GM19239 (cell line): ENCODE data around the gene ACOX3.
A peak's percentile ranks its signal among the peaks of the same experiment; 100 is the strongest.
"Not testable (repeated sequence)": the region's sequence is repeated elsewhere in the genome, so short reads cannot be mapped to it uniquely, and the experiment has no call there.

Experiments
- DNase-seq: peaks from one replicate; pipeline ENCODE4 v3.0.0; 2011; ENCODE audit warnings: low spot score; ENCODE audit not compliant: insufficient read length
- FAIRE-seq: peaks from 2 replicates; lab custom pipeline; 2011; peaks lifted over from hg19 to GRCh38; lab: Jason Lieb, UNC

Gene ACOX3

DNA sequence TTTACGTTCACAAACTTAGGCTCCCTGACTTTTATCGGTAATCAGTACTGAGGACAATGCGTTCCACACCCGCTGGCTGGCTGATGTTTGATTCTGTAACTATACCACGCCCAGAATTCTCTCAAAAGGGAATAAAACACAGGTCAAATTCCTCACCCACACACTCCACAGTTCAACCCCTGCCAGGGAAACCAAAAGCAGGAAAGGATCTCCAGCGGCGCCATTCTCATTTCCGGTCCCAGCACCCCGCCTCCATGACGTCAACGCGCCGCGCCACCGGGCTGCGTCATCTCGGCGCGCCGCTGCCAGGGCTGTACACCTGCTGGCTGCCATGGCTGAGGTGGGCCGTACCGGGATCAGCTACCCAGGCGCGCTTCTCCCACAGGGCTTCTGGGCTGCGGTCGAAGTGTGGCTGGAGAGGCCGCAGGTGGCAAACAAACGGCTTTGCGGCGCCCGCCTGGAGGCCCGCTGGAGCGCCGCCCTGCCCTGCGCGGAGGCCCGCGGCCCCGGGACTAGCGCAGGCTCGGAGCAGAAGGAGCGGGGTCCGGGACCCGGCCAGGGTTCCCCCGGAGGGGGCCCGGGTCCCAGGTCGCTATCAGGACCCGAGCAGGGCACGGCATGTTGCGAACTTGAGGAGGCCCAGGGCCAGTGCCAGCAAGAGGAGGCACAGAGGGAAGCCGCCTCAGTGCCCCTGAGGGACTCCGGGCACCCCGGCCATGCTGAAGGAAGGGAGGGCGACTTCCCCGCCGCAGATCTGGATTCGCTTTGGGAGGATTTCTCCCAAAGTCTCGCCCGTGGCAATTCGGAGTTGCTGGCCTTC is at the start of gene ACOX3, which contains the start of gene TRMT44:
ACOX3 (minus strand) TSS at position 232 of the 820 bp plus-strand sequence. CDS start 24,202 bp downstream, outside the sequence.
TRMT44 (plus strand) TSS at position 286 of the 820 bp plus-strand sequence; CDS start at position 332, 46 bp downstream.
- FAIRE-seq = no peak
- DNase-seq = peak; percentile 78

DNA sequence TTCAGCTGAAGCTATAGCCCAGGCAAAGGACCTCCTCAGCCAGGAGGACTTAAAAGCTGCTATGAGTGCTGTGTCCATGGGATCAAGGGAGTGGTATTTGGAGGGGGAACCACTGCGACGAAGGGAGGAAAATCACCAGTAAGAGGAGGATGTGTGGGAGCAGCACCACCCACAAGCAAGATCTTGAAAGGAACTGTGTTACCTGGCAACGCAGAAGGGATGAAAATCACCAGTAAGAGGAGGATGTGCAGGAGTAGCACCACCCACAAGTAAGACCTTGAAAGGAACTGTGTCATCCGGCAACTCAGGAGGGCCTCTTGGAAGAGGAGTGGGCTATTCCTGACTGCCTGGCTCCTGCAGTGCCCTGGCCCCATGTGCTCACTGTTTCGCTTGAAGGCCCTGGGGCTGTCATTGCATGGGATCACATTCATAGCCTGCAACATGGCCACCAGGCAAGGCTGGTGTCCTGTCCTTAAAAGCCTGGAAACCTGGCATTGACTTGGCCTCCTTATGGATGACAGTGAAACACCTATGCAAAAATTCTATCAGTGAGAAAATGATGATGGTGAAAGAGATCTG is 48.4 kb upstream of the ACOX3 start:
- FAIRE-seq (no peak), DNase-seq (no peak)

DNA sequence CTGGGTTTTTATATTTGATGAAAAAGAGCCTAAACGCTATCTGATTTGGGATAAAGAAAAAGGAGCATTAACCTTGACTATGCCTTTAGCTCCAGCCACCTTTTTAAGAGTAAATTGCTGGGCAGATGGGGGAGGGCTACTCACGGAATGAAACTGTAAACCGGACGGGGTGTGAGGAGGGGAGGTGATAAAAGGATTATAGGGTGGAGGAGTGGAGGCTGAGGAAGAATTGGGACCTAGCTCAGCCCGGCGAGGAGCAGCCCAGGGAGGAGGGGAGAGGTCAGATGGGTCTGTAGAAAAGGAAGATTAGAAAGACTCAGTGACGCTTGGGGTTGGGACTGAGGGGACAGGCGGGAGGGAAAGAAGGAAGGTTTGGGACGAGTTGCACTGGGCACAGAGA is 46.1 kb upstream of the ACOX3 start:
- not testable (repeated sequence) for FAIRE-seq, DNase-seq

DNA sequence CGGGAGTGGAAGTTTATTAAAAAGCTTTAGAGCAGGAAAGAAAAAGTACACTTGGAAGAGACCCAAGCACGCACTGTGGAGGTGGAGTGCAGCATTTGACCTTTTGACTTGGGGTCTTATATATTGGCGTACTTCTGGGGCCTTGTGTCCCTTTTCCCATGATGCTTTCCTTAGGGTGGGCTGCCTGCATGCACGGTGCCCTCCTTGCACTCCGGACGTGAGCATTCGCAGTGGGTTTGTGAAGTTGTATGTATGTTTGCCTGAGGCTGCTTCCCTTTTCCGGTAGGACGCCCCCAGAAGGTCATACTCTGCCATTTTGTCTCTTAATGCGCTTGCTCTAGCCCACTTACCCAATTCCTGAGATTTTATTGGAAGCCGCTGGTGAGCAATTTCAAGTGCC is 39.7 kb upstream of the ACOX3 start:
- DNase-seq (no peak), FAIRE-seq (no peak)

DNA sequence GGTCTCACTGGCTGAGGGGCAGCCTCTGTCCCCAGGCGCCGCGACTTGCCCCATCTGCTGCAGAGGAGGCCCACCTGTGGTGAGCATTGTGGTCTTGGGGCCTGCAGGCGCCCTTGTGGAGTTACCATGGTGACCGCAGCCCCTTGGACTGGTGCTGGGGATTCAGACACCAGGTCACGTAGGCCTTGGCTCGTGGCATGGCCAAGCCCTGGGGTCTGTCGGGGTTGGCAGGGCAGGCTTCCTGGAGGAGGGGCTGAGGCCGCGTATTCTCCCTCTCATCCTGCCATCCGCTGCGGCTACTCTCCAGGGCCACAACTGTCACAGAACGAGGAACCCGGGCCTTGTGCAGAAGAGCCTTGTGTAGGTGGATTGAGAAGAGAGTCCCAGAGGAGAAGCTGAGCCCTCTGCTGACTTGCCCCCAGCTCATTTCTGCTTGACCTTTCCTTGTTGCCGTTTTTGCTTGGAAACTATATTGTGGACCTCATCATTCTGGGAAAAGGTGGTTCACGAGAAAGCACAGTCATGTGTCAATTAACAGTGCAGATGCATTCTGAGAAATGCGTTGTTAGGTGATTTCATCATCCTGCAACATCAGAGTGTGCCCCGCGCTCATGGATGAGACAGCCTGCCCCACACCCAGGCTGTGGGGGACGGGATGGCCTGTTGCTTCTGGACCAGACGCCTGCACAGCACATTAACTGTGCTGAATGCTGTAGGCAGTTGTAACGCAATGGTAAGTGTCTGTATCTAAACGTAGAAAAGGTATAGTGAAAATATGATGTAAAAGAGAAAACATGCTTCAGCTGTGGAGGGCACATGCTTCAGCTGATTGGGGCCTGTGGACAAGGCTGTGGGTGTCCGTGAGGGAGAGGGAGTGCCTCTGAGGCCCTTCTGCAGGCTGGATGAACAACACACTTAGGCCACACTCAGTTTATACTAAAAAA is 38.5 kb upstream of the ACOX3 start:
- FAIRE-seq (no peak), DNase-seq (no peak)

DNA sequence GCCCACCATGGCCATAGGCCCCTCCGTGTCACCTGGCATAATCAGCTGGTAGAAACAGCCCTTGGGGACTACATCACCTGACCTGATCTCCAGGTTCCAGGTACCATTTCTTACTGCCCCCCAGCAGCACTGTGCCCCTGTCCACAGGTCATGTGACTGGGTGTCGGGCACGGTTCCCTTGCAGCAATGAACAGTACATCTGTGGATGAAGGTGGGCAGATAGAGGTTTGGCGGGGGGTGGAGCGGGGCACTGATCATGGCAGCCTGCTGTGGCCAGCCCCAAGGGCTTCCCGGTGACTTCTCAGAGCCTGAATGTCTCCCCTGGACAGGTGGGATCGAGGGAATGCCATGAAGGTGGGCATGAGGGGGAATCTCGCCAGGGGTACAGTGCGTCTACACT is 37.8 kb upstream of the ACOX3 start:
- FAIRE-seq (no peak), DNase-seq (no peak)

DNA sequence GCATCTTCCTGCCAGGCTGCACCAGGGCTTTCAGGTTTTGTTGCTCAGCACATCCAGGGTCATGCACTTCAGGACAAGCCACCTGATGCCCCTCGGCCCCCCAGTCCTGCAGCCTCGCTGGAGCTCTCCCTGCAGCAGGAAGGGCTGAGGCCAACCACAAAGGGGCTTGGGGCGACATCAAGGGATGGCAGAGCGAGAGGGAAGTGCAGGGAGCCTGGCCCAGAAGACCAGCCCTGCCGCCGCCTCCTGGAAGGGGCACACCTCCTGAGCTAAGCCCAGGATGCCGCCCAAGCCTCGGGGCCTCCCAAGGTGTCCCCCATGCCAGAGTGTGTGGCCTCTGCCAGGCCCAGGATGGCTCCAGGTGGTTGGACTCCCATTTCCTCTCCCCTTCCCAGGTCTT is 37.2 kb upstream of the ACOX3 start:
- DNase-seq (no peak), FAIRE-seq (no peak)

DNA sequence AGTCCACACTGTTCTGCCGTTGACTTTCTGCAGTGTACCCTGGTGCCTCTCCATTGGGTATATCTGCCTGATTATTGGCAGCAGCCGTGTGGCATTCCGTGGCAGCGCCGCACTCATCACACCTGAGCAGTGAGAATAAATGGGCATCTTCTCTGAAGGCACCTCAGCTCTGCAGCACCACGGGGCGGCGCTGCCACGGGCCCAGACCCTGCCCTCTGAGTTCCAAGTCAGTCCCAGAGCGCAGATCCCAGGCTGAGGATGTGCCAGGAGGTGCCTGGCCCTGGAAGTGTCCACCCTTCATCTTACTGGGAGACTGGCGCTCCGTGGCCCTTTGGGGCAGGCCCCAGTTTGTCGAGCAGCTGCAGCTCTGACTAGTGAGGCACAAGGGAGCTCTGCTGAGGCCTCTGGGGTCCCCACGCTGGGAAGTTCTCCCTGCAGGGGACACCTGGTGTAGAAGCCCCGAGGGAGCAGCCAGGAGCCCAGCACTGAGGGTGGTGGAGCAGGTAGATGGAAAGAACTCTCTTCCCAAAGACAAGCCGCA is 36.6 kb upstream of the ACOX3 start:
- DNase-seq (no peak), FAIRE-seq (no peak)

DNA sequence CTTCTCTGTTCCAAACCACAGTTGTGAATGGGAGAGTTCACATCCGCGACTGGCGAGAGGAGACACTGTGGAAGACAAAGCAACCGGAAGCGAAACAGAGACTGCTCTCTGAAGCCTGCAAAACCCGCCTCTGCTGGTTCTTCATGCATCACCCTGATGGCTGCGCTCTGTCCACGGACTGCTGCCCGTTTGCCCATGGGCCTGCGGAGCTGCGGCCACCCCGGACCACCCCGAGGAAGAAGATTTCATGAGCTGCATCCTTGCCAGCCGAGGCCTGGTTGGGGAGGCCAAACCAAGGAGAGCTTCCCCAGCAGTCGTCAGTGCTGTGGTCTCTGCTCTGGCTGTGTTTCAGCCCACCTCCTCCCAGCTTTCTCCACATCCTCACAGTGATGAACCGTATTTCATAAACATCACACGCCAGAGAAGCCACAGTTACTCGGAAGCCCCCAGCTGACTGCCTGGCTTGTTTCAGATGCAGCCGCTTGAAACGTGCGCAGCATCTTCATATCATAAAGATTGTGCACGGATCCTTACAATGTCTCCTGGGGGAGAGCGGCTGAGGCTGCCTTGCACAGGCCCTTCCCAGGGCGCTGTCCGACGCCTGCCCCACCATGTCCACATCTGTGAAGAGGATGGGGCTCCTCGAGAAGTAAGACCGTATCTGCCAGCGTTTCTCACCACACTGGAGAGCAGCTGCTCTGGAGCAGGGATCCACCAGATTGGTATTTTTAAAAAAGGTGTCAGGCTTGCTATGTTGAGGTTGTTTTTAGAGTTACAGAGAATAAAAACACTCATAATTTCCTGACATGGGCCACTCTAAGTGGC is 35.4 kb upstream of the ACOX3 start:
- no peak for DNase-seq
- no peak for FAIRE-seq

DNA sequence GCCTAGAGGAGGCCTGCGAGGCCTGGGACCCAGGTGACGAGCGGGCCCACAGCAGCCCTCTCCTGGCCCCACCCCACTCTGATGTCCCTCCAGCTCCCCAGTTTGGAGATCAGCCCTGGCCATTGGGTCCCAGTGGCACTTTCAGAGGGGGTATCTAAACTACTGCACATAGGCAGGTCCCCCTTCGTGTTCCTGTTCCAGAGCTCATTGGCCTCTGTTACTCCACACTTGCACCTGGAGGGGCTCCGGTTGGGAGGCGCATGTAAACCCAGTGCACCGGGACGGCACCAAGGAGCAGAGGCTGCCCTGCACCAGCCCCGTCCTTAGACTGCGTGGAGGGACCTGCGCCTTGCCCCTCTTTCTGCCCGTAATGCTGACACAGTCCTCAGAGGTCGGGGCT is 34.3 kb upstream of the ACOX3 start:
- DNase-seq (no peak), FAIRE-seq (no peak)

DNA sequence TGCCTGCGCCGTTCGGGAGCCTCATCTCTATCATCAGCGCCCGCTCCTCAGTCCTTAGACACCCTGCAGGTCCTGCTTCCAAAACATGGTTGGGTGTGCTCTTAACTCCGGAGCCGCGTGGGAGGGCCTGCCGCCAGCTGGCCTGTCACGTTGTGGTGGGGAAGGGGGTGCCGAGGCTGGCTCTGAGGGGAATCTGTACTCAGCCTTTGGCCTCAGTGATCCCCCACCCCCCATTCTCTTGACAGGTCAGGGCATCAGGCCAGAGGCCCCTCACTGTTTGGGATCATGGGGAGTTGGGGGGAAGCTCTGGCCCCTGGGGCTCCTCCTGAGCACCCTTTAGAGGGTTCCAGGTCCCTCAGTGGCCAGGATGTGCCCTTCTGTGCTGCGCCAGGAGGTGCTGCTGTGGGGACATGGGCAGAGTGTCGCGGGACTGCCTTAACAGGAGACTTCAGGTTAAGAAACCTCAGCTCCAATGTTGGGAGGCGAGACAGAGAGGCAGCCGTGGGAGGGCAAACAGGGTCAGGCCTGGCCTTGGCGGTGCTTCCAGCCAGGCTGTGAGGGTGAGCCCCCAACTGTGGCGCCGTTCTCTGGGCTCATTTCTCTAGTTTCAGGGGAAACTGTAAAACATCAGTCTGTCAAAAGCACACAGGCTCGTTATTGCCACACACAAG is 33.5 kb upstream of the ACOX3 start:
- no peak for FAIRE-seq
- no peak for DNase-seq

DNA sequence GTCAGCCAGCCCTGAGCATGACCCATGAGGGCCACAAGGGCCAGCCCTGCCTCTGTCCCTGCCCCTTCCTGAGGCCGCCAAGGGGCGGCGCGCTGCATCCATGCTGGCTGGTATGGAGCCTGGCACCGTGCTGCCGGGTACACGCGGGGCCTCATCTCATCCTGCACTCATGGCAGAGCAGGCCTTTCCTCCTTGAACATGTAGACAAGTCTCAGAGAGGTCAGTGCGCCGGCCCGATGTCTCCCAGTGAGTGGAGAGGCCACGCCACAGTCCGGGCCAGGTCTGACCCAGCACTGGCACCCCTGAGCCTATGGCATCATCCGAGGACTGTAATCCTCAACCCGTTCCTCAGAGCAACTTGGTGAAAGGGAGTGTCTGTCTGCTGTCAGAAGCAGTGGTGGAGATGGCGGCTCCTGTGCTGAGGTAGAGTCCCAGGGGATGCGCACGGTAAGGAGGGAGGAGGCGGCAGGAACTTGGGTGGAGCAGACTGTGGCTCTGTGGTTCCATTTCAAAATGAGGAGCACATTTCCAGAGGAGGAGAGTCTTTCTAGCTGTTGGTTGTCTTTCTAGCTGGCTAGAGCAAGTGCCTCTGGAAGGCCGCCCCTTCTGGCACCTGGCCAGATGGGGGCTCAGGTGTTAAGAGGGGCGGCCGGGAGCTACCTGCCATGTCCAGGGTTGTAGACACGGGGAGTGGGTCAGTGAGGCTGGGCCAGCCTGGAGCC is 32.8 kb upstream of the ACOX3 start:
- DNase-seq = no peak
- no peak for FAIRE-seq

DNA sequence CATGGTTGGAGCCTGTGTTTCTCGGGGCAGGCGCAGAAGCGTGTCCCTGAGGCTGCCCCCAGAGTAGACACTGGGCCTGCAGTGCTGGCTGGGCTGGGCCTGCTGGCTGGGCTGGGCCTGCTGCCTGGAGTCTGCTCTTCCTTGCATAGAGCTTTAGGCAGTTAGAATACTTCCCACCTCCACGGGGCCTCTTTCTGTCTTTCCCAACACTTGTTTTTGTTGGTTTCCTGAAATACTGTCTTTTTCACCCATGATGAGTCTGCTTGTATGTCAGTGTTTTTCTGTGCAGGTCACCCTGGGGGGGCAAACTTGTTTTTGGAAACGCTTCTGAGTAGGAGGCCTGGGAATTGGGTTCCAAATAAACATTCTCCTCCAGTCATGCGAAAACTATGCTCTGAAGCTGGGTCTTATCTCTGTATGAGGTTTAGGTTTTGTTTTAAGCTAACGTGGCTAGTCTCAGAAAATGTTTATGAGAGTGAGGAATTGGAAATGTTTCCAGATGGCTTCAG is 32.2 kb upstream of the ACOX3 start:
- DNase-seq = no peak
- FAIRE-seq = no peak

DNA sequence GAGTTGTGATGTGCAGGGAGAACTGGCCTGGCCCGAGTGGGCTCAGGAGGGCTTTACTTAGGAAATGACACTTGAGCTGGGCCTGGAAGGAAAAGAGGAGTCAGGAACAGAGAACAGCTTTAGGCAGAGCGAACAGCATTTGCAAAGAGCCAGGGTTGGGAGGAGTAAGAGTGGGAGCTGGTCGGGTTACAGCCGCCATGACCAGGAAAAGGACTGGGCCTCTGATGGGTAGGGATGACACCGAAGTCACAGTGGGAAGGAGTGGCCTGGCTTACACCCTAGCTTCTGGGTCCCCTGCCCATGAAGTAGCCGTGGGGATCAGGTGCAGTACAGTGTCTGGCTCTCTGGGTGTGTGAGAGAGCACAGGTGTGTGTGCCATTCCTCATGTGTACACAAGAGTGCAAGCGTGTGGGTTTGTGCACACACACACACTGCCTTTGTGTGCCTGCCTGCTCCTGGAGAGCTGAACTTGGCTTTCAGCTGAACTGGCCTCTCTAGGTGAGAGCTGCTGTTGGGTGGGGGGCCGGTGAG is 31.7 kb upstream of the ACOX3 start:
- FAIRE-seq (no peak), DNase-seq (no peak)

DNA sequence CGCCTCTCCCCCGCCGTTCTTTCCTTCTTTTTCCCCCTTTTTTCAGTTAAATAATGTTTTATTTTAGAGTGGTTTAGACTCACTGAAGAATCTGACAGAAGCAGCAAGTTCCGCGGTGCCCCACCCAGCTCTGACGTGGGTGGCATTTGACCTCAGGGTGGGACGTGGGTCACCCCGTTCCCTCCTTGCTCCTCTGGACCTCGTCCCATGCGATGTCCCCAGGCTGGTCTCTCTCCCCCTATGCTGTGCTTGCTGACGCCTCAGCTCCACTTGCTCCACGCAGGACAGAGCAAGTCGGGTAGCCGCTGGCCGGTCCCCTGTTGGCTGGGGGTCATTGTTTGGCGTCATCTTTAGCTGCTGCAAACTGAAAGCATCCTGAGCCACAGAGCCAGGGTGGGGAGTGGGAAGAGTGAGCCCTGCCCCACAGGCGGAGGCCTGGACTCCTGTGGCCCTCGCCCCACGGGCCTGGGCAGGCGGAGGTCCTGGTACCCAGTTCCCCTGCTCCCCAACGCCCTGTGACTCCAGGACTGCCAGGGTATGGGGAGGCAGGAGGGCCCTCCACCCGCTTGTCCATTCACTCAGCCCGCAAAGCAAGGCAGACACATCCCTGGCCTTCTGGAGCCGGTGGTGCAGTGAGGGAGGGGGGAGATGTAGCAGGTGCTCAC is 30.8 kb upstream of the ACOX3 start:
- no peak for FAIRE-seq

DNA sequence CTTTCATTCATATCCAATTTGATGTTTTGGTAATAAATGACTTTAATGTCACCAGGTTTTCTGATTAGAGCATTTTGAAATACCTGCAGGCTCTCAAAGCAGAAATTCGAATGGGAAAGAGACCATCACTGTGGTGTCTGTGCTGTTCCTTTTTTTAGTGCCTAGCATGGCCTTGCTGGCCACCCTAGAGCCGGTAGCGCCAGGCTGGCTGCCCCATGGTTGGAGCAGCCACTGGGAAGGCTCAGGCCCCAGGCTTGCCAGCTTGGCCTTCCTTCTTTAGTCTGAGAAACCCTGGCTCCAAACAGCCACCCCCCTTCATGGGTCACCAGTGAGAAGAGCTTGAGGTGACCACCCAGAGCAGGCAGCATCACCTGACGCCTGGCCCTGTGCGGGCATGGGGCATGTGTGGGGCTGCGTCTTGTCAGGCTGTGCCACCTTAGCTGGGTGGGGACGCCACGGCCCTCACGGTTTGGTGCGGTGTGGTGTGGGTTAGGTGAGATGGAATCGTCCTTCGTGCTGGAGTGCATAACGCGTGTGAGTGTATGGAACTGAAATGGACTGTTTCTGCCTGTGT is 30.0 kb upstream of the ACOX3 start:
- DNase-seq (no peak), FAIRE-seq (no peak)

More for the DNA sequence above, 30.8 kb upstream of the ACOX3 start:
- DNase-seq = no peak

DNA sequence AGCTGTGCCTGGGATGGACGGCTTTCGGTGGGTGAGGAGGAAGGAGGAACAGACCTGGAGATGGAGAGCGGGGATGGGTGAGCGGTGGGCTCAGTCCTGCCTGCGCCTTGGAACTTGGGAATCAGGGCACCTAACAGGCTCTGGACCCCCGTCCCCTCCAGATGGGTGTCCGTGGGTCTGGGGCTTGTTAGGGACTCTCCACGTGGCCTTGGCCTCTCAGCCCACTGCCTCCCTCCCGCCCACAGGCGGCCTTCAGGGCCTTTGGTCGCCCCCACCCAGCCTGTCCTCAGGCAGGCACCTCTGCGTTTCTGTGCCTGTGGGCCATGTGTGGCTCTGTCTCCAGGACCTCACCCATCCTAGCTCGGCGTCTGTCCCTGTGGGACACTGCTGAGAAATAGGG is 29.0 kb upstream of the ACOX3 start:
- DNase-seq (no peak), FAIRE-seq (no peak)
